ENCODE results near the gene IPO5. TPM values are rescaled to one million over a fixed set of nuclear protein-coding genes. Genes with fewer than 3 reads are reported as not detected.

IPO5 gene
- total RNA-seq, 3 donors from 2014 or later: 97.6 to 157 (median 137) TPM

- H3K36me3 ChIP-seq: no peaks in the 10 kb centered on the region
- H3K4me3 ChIP-seq: no peak overlapping the region
- DNase-seq (ENCODE audit: low spot score in 2 of 2): no peak
- intact Hi-C loops (cut with DNase I; ENCODE audit: low total_unique reads): no loop called here
- no peak overlapping the region for H3K27ac ChIP-seq
- no peaks in the 10 kb centered on the region for H3K9me3 ChIP-seq
- H3K27me3 ChIP-seq: no peaks in the 10 kb centered on the region
- TF ChIP-seq POLR2AphosphoS5 (IDR thresholded peaks at IDR 0.05) (no peak), POLR2A (IDR thresholded peaks at IDR 0.05) (no peak), CTCF (IDR thresholded peaks at IDR 0.05) (no peak)
- no peaks in the 10 kb centered on the region for H3K4me1 ChIP-seq
These were observed 65.7 kb downstream of the IPO5 start for GRCh38 chr13:98019186-98019585.

- Histone ChIP-seq H3K27ac (no peak overlapping the region), H3K4me3 (no peak overlapping the region), H3K36me3 (no peaks in the 10 kb centered on the region), H3K4me1 (no peaks in the 10 kb centered on the region), H3K27me3 (no peaks in the 10 kb centered on the region), H3K9me3 (no peaks in the 10 kb centered on the region)
- no peak for DNase-seq (ENCODE audit: low spot score in 2 of 2)
- TF ChIP-seq CTCF (IDR thresholded peaks at IDR 0.05): no peak
- TF ChIP-seq POLR2AphosphoS5 (IDR thresholded peaks at IDR 0.05): no peak
- no peak for TF ChIP-seq POLR2A (IDR thresholded peaks at IDR 0.05)
- intact Hi-C loops (cut with DNase I; ENCODE audit: low total_unique reads): no loop called here
These were observed 66.8 kb downstream of the IPO5 start for GRCh38 chr13:98020271-98020670.

- DNase-seq (ENCODE audit: low spot score in 2 of 2): peak in 1 of 2 donors; percentile 65
- Histone ChIP-seq H3K27me3 (no peaks in the 10 kb centered on the region), H3K4me1 (no peaks in the 10 kb centered on the region), H3K9me3 (no peaks in the 10 kb centered on the region), H3K27ac (peak overlapping the region; percentile 36 to 71), H3K4me3 (no peak overlapping the region), H3K36me3 (no peaks in the 10 kb centered on the region)
- TF ChIP-seq CTCF (IDR thresholded peaks at IDR 0.05) (no peak), POLR2A (IDR thresholded peaks at IDR 0.05) (no peak), POLR2AphosphoS5 (IDR thresholded peaks at IDR 0.05) (no peak)
- intact Hi-C loops (cut with DNase I; ENCODE audit: low total_unique reads): no loop called here
These were observed 68.7 kb downstream of the IPO5 start for GRCh38 chr13:98022210-98022609.

GRCh38 chr13:98025480-98026025 is 72.1 kb downstream of the IPO5 start:
- Histone ChIP-seq H3K9me3 (no peaks in the 10 kb centered on the region), H3K36me3 (no peaks in the 10 kb centered on the region), H3K4me1 (no peaks in the 10 kb centered on the region), H3K27me3 (no peaks in the 10 kb centered on the region), H3K4me3 (no peak overlapping the region), H3K27ac (no peak overlapping the region)
- intact Hi-C loops (cut with DNase I; ENCODE audit: low total_unique reads): no loop called here
- TF ChIP-seq CTCF (IDR thresholded peaks at IDR 0.05): no peak
- no peak for TF ChIP-seq POLR2A (IDR thresholded peaks at IDR 0.05)
- no peak for TF ChIP-seq POLR2AphosphoS5 (IDR thresholded peaks at IDR 0.05)
- DNase-seq (ENCODE audit: low spot score in 2 of 2): no peak

GRCh38 chr13:98026457-98026857 is 73.0 kb downstream of the IPO5 start:
- H3K27ac ChIP-seq: no peak overlapping the region
- no peaks in the 10 kb centered on the region for H3K9me3 ChIP-seq
- TF ChIP-seq CTCF (IDR thresholded peaks at IDR 0.05): no peak
- no peak for TF ChIP-seq POLR2AphosphoS5 (IDR thresholded peaks at IDR 0.05)
- TF ChIP-seq POLR2A (IDR thresholded peaks at IDR 0.05): no peak
- no peaks in the 10 kb centered on the region for H3K4me1 ChIP-seq
- no peaks in the 10 kb centered on the region for H3K36me3 ChIP-seq
- H3K4me3 ChIP-seq: no peak overlapping the region
- intact Hi-C loops (cut with DNase I; ENCODE audit: low total_unique reads): no loop called here
- no peak for DNase-seq (ENCODE audit: low spot score in 2 of 2)
- no peaks in the 10 kb centered on the region for H3K27me3 ChIP-seq

Measured in breast epithelium (tissue), 4 donors.